Activated naive CD4-positive, alpha-beta T cell treated with anti-CD3 and anti-CD28 coated beads, Interleukin-2, amount 50 U/mL, for 24 hours (primary cell): ENCODE data around the gene ADAMTSL2.

ENCODE experiments used
- H3K27ac Mint-ChIP-seq: one replicate; pipeline ENCODE4 v1.8.0; 2021; ENCODE audit warnings: mild to moderate bottlenecking, mixed read lengths
- H3K27me3 Mint-ChIP-seq: one replicate; pipeline ENCODE4 v1.8.0; 2021; ENCODE audit warnings: mixed read lengths
- H3K36me3 Mint-ChIP-seq: one replicate; pipeline ENCODE4 v1.8.0; 2021; ENCODE audit warnings: mixed read lengths
- H3K4me1 Mint-ChIP-seq: one replicate; pipeline ENCODE4 v1.8.0; 2021; ENCODE audit warnings: mixed read lengths
- H3K4me3 Mint-ChIP-seq: one replicate; pipeline ENCODE4 v1.8.0; 2021; ENCODE audit warnings: mild to moderate bottlenecking, mixed read lengths
- H3K9me3 Mint-ChIP-seq: one replicate; pipeline ENCODE4 v1.8.0; 2021; ENCODE audit warnings: mixed read lengths

The ADAMTSL2 gene

DNA sequence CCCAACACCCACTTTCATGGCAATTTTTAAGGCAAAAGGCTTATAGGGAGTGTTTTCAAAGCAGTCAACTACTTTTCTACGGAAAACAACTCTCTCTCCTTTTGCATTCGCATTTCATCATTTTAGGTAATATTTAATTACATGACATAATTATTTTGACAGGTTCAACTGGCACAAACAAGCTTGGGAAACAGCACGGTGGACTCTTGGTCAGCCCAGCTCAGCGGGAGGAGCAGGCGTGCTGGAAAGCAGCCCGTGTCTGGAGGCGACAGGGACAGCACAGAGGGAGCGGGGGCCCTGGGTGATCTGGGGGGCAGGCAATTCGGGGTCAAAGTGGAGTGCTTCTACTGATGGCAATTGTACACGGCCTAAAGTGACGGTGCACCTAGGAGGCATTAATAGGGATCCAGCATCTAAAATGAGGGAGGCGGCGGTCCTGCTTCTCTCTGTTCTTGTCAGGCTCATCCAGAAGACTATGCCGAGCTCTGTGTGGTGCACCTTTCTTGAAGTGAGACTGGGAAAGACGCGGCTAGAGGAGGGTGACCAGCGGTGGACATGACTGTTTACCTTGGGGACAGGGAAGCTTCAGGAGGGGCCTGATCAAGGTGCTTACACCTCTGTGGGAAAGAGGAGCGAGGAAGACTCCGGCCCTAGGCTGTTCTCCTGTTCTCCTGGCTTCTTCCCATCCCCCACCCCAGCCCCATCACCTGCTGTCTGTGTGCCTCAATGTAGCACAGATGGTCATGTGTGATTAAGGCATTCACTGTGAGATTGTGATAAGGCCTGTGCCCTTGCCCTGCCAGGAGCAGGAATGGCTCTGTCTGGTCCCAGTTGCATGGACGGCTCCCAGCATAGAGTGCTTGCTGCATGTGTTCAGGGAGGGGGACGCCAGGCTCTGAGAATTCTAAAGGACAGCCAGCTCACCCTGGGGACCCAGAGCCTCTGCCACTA is 13.1 kb upstream of the ADAMTSL2 start:
- Mint-ChIP-seq H3K27ac (no peak overlapping the region), H3K9me3 (no peaks in the 10 kb centered on the region)

DNA sequence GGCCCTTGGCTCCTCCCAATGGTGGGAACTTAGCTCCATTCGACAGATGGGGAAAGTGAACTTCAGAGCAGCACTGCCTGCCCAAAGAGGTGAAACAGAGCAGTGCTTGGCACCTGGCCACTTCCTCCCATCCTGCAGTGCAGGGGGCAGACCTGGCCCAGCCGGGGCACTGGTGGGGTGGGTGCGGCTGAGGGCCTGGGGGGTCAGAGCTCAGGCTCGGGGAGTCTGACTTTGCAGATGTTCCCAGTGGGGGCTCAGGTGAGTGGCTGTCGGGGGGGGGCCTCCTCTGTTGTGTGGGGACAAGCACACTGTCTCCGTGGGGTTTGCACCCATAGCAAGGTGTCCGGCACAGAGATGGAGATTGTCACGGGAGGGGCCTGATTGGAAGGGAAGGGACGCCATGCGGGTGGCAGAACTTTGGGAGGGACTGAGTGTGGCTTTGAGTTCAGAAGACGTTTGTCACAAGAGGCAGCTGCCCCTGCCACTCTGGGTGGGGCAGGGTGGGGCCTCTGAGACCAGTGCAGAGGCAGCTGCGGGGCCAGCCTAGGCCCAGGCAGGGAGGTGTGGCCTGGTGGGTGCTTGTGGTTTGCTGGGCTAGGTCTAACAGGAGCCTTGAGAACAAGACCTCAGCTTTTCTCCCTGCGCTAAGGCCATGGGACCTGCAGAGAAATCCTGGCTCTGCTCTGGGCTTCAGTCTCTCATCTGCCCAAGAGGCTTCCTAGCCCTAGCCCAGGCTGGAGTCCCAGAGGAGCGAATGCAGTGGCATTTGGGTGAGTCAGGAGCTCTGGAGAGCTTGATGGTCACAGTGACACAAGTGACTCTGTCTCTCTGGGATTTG is 12.2 kb upstream of the ADAMTSL2 start:
- H3K36me3 Mint-ChIP-seq: no peaks in the 10 kb centered on the region
- no peaks in the 10 kb centered on the region for H3K9me3 Mint-ChIP-seq
- H3K27ac Mint-ChIP-seq: no peak overlapping the region
- no peak overlapping the region for H3K4me3 Mint-ChIP-seq
- H3K4me1 Mint-ChIP-seq: peaks cover 7% of the 10 kb centered on the region
- H3K27me3 Mint-ChIP-seq: no peaks in the 10 kb centered on the region

More for the DNA sequence above, 13.1 kb upstream of the ADAMTSL2 start:
- peaks cover 3% of the 10 kb centered on the region for H3K4me1 Mint-ChIP-seq
- H3K36me3 Mint-ChIP-seq: no peaks in the 10 kb centered on the region
- H3K4me3 Mint-ChIP-seq: no peak overlapping the region
- no peaks in the 10 kb centered on the region for H3K27me3 Mint-ChIP-seq

DNA sequence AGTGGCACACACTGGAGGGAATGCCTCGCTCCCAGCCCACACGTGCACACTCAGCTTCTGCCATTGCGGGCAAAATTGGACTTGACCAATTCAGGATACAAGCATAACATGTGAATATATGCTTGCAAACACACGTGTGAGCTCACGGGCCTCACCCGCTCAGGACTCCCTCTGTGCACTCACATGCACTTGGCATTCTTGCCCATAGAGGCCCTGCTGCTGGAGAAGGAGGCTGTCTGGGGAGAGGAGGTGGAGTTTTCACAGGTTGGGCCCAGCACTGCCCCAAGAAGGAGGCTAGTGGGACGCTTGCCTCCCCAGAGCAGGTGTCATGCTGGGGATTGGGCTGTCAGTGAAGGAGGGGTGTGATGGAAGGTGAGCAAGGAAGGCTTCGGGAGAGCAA is 11.4 kb upstream of the ADAMTSL2 start:
- peaks cover 7% of the 10 kb centered on the region for H3K4me1 Mint-ChIP-seq
- H3K27me3 Mint-ChIP-seq: no peaks in the 10 kb centered on the region
- H3K9me3 Mint-ChIP-seq: no peaks in the 10 kb centered on the region
- H3K36me3 Mint-ChIP-seq: no peaks in the 10 kb centered on the region
- H3K4me3 Mint-ChIP-seq: no peak overlapping the region
- no peak overlapping the region for H3K27ac Mint-ChIP-seq

DNA sequence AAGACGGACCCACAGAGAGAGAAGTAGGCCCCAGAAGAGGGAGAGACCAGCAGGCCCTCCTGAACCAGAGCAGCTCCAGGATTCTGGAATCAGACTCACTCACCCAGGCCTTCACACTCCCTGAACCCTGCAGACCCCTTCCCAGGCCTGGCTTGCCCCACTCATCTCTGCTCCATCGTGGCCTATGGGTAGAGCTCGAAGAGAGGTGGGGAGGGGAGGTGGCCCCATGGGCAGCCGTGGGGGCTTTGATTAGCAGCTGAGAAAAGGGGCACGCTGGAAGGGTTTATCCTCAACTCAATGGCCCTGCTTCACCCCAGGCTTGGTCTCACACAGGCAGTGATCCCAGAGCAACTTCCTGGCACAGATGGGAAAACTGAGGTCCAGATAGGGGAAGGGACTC is 10.4 kb upstream of the ADAMTSL2 start:
- no peak overlapping the region for H3K27ac Mint-ChIP-seq
- no peak overlapping the region for H3K4me3 Mint-ChIP-seq
- H3K36me3 Mint-ChIP-seq: no peaks in the 10 kb centered on the region
- no peaks in the 10 kb centered on the region for H3K9me3 Mint-ChIP-seq
- no peaks in the 10 kb centered on the region for H3K27me3 Mint-ChIP-seq
- H3K4me1 Mint-ChIP-seq: peaks cover 7% of the 10 kb centered on the region

DNA sequence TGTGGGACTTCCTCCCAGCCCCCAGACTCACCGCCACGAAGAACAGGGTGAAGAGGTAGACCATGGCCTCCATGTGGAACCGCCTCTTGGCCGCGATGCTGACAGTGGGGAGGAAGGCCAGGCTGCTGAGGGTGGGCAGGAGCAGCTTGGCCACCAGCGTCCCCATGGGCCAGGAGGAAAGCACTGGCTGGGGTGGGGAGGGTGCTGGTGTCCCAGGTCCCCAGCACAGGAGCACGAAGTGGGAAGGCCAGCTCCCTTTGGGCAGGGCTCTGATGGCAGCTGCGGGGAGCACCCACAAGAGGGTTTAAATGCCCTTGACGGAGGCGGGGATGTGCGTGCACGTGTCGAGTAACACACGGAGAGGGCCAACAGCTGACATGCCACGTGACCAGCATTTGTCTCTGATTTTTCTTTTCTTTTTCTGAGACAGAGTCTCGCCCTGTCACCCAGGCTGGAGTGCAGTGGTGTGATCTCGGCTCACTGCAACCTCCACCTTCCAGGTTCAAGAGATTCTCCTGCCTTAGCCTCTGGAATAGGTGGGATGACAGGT is 9.8 kb upstream of the ADAMTSL2 start, which contains the start of gene MYMK:
Gene MYMK (minus strand): TSS at position 281 of the 550 bp plus-strand sequence. CDS start 115 bp downstream, at position 166.
- no peaks in the 10 kb centered on the region for H3K27me3 Mint-ChIP-seq
- no peak within 1 kb of the TSS for H3K27ac Mint-ChIP-seq
- H3K4me1 Mint-ChIP-seq: peaks cover 7% of the 10 kb centered on the region
- H3K4me3 Mint-ChIP-seq: no peak within 1 kb of the TSS
- H3K9me3 Mint-ChIP-seq: no peaks in the 10 kb centered on the region
- no peaks in the 10 kb centered on the region for H3K36me3 Mint-ChIP-seq

DNA sequence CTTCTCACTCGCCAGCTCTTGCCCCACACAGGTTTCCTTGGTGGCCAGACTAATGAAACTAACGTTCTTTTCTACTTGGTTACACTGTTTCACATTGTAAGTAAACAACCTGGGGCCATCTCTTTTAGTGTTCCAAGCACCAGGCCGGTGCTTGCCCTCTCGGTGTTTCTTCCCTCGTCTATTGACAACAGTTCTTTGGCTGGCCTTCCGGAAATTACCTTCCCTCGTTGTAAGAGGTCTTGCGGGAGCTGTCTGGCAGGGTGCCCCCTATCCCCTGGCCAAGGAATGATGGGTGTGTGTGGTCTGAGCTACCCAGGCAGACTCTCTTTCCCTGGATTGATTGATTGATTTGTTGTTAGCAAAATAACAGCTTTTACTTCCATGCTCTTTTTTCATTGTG is 8.8 kb upstream of the ADAMTSL2 start:
- peaks cover 7% of the 10 kb centered on the region for H3K4me1 Mint-ChIP-seq
- H3K4me3 Mint-ChIP-seq: no peak overlapping the region
- no peak overlapping the region for H3K27ac Mint-ChIP-seq
- H3K36me3 Mint-ChIP-seq: no peaks in the 10 kb centered on the region
- no peaks in the 10 kb centered on the region for H3K9me3 Mint-ChIP-seq
- H3K27me3 Mint-ChIP-seq: no peaks in the 10 kb centered on the region

DNA sequence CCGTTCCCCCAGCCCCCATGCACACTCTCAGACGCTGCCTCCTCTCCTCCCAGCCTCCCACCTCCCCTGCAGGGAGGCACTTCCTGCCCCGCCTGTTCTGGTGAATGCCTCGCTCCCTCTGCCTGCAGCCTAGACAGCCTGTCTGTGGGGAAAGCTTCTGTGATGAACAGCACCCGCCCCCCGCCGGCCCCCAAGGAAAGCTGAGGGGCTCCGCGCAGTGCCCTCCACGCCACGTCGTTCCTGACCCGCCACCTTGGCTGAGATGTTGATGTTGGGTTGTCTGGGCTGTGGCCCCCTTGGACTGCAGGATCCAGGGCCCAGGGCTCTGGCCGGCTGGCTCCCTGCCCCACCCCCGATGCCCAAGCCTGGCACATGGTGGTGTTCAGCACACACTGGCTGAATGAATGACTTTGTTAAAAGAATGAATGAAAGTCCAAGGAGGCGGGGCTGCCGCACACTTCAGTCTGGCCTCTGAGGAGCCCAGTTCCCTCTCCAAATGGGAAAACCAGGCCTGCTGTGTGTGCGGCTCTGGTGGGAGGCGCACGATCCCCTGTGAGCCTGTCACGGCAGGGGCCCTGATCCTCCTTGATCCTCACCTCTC is 7.7 kb upstream of the ADAMTSL2 start:
- Mint-ChIP-seq H3K27ac (no peak overlapping the region), H3K36me3 (no peaks in the 10 kb centered on the region), H3K9me3 (no peaks in the 10 kb centered on the region), H3K27me3 (no peaks in the 10 kb centered on the region), H3K4me3 (no peak overlapping the region), H3K4me1 (peaks cover 7% of the 10 kb centered on the region)

DNA sequence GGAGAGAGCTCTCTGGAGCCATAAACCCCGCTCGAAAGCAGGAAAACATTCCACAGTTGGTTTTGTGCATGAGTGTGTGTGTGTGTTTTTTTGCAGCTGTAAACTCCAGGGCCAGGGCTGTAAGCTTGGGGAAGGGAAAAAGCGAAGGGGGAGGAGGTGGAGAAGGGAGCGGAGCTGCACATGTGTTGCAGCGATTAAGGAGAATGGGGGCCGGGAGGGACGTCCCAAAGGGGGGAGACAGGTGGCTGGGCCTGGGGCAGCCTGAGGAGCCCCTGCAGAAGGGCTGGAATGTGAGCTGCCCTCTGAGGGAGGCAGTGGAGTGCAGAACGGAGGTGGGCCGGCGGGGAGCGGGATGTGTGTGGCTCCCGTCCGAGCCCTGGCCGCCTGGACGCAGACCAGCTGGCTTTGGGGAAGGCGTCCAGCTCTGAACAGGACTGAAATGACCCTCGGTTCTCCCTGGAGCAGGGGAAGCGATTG is 7.0 kb upstream of the ADAMTSL2 start:
- H3K4me3 Mint-ChIP-seq: no peak overlapping the region
- no peaks in the 10 kb centered on the region for H3K36me3 Mint-ChIP-seq
- no peak overlapping the region for H3K27ac Mint-ChIP-seq
- peaks cover 8% of the 10 kb centered on the region for H3K4me1 Mint-ChIP-seq
- no peaks in the 10 kb centered on the region for H3K9me3 Mint-ChIP-seq
- no peaks in the 10 kb centered on the region for H3K27me3 Mint-ChIP-seq

DNA sequence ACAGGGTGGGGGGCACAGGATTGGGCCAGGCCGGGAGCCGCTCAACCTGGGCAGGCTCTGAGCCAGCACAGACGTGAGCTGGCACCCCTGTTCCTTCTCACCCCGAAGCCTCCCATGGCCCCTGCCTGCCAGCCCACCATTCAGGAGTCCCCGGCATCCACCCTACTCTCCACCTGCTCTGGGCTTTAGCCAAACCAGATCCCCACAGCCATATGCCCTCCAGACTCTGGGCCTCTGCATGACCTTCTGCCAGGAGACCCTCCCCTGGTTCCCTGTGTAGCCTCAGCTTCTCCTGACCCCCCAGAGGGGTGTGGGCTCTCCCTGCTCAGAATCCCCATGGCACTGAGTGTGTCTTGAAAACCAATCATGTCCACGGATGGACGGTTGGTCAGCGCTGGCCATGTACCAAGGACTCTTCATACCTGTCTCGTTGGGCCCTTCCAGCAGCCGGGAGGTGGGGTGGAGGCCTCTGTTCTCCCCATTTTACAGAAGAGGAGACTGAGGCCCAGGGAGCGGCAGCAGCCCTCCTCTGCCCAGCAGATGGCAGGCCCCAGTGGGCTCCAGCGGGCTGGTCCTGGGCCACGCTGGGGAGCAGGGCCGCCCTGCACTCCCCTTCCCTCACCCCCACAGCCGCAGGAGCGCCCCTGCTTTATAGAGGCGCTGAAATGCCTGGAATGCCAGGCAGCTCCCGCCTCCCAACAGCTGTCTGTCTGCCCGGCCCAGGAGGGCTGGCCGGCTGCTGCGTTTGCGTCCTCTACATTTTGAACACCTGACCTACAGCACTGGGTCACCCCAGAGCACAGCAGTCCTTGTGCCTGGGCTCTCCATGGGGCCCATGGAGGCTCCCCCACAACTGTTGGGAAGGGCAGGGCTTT is 6.3 kb upstream of the ADAMTSL2 start:
- Mint-ChIP-seq H3K27me3 (no peaks in the 10 kb centered on the region), H3K4me1 (peaks cover 16% of the 10 kb centered on the region), H3K9me3 (no peaks in the 10 kb centered on the region), H3K4me3 (no peak overlapping the region), H3K36me3 (no peaks in the 10 kb centered on the region), H3K27ac (no peak overlapping the region)

DNA sequence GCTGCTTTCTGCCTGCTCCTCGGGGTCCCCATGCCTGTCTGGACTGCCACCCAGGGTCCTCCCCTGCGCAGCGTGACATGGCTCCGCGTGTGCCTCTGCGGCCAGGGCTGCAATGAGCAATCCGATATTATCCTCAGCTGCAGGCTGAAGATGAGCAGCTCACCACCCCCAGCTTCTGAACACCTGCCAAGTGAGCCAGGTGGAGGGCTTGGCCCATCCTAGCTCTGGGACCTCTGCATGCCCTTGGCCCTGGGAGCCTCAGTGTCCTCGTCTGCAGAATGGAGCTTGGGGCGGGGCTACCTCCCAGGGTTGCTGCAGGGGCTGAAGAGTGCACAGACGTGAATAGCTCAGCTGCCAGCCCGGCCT is 5.6 kb upstream of the ADAMTSL2 start:
- Mint-ChIP-seq H3K9me3 (no peaks in the 10 kb centered on the region), H3K4me1 (peaks cover 20% of the 10 kb centered on the region), H3K4me3 (no peak overlapping the region), H3K27ac (no peak overlapping the region), H3K27me3 (no peaks in the 10 kb centered on the region), H3K36me3 (no peaks in the 10 kb centered on the region)

DNA sequence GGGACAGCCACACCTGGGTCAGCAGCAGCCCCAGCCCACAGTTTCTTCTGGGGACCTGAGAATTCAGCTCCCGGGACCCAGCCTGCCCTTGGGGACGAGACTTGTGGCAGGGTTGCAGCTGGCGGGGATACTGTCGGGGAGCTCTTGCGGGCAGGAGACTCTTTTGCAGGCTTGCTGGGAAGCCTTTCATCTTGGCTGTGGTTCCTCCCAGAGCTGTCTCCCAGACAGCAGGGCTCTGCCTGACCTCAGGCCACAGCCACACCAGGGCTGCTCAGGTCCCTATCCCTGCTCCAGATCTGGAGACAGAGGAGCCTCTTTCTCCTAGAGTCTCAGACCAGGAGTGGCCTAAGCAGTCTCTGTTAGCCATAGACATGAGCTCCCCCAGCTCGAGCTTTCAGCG is 5.0 kb upstream of the ADAMTSL2 start:
- H3K27ac Mint-ChIP-seq: no peak overlapping the region
- no peaks in the 10 kb centered on the region for H3K27me3 Mint-ChIP-seq

DNA sequence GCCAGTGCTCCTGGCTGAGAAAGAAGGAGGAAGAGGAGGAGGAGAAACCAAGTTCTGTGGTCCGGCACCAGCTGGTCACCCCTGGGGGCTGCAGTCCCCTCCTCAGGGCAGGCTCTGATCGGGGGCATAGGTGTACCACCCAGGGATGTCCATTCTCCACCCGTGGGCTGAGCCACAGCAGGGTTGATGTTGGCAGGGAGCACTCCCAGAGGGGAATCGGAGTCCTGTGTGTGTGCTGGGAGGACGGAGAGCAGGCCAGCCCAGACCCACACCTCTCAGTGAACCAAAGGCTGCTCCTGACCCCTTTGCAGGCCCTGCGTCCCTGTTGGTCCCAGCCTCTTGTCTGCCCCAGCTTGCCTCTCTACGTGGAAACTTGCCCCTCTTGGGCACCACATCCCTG is 4.6 kb upstream of the ADAMTSL2 start:
- no peaks in the 10 kb centered on the region for H3K27me3 Mint-ChIP-seq
- H3K4me1 Mint-ChIP-seq: peaks cover 20% of the 10 kb centered on the region
- H3K9me3 Mint-ChIP-seq: no peaks in the 10 kb centered on the region
- no peak overlapping the region for H3K4me3 Mint-ChIP-seq
- no peaks in the 10 kb centered on the region for H3K36me3 Mint-ChIP-seq
- H3K27ac Mint-ChIP-seq: no peak overlapping the region

More for the DNA sequence above, 5.0 kb upstream of the ADAMTSL2 start:
- Mint-ChIP-seq H3K36me3 (no peaks in the 10 kb centered on the region), H3K4me3 (no peak overlapping the region), H3K9me3 (no peaks in the 10 kb centered on the region), H3K4me1 (peaks cover 20% of the 10 kb centered on the region)

DNA sequence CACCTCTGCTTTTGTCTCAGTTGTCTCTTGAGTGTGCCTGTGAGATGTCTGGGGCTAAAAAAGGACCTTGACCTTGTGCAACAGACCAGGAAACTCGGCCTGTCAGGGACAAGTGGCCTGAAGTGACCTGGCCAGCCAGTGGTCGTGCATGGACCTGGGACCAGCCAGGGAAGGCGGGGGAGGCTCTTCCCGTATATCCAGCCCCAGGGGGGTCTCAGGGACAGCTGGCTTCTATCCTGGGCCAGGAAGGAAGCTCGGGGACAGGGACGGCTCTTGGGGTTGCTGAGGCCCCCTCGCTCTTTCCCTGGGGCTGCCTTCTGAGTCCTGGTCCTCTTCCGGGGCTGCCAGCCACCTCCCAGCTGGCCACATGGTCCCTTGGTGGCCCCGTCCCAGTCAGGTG is 3.2 kb upstream of the ADAMTSL2 start:
- Mint-ChIP-seq H3K27me3 (no peaks in the 10 kb centered on the region), H3K9me3 (no peaks in the 10 kb centered on the region), H3K36me3 (no peaks in the 10 kb centered on the region), H3K4me1 (peaks cover 19% of the 10 kb centered on the region), H3K4me3 (no peak overlapping the region), H3K27ac (no peak overlapping the region)

DNA sequence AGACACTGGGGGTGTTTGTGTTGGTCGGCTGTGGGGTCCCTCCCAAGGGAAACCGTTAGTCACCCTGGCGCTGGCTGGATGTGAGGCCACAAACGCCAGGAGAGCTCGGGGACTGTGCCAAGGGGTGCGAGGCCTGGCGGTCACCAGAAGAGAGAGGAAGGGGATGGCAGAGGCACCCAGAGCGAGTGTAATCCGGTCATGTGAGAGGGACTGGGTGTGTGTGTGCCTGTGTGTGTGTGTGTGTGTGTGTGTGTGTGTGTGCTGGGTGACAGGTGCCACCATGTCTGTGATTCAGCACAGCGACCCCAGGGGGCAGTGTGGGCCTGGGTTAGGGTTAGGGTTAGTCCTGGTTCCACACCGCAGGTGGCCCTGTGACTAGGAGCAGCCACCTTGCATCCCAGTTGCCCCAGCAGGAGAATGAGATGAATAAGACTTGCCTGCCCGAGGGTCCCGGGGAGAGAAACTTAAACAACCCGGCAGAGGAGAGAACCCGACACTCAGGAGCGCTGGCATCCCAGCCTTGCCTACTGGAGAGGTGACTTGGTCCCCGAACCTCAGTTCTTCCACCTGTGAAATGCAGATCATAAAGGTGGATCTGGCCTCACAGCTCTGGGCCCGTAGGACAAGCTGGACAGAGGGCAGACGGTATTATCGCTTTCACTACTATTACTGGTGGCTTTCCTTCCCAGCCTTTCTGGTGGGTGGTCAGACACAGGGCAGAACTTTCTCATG is 1.4 kb upstream of the ADAMTSL2 start:
- no peaks in the 10 kb centered on the region for H3K9me3 Mint-ChIP-seq
- no peaks in the 10 kb centered on the region for H3K36me3 Mint-ChIP-seq
- peak overlapping the region; percentile 23 for H3K27ac Mint-ChIP-seq
- no peaks in the 10 kb centered on the region for H3K27me3 Mint-ChIP-seq
- peak overlapping the region; percentile 28 for H3K4me3 Mint-ChIP-seq
- H3K4me1 Mint-ChIP-seq: peaks cover 13% of the 10 kb centered on the region
